HepG2 (cell line): ENCODE results near the gene LSMEM2. TPM values are rescaled to one million over a fixed set of nuclear protein-coding genes. Genes with fewer than 3 reads are reported as not detected.

ENCODE experiments used
- AGO2 ChIP-seq: fragments of 200-400 bp; formaldehyde crosslinking; optimal IDR thresholded peaks from 2 replicates; pipeline ENCODE3; 2017; ENCODE audit warnings: mild to moderate bottlenecking, low read depth, low read length, moderate library complexity
- ATF7 ChIP-seq, 2 experiments: fragments of 450-650 bp in 1 of 2; sonication (generic) in 1 of 2; formaldehyde crosslinking in 1 of 2; IDR thresholded peaks; 2 replicates each; pipeline versions ENCODE4 v1.4.0 to v1.6.1; 2016 to 2020; ENCODE audit warnings: antibody characterized with exemption in 1 of 2, mild to moderate bottlenecking in 1 of 2, missing genetic modification reagents in 1 of 2
- CTCF ChIP-seq: sonication (generic); formaldehyde crosslinking; IDR thresholded peaks from 2 replicates; pipeline ENCODE4 v1.5.0; 2020; ENCODE audit warnings: mild to moderate bottlenecking, missing genetic modification reagents, moderate library complexity
- FUBP1 ChIP-seq: sonication (generic); formaldehyde crosslinking; IDR thresholded peaks from 2 replicates; pipeline ENCODE4 v1.5.1; 2020; ENCODE audit warnings: missing genetic modification reagents, mild to moderate bottlenecking, borderline replicate concordance
- HINFP ChIP-seq: sonication (generic); formaldehyde crosslinking; IDR thresholded peaks from 2 replicates; pipeline ENCODE4 v1.4.0; 2020; ENCODE audit warnings: low read depth, mild to moderate bottlenecking, missing genetic modification reagents
- HNF4G ChIP-seq, 2 experiments: sonication (generic) in 1 of 2; formaldehyde crosslinking in 1 of 2; IDR thresholded peaks; 2 replicates each; pipeline versions ENCODE4 v1.4.0 to v1.6.1; 2011 to 2020; ENCODE audit warnings: borderline replicate concordance in 2 of 2, low read depth in 2 of 2, mild to moderate bottlenecking in 2 of 2, low read length in 1 of 2, missing genetic modification reagents in 1 of 2, moderate library complexity in 1 of 2
- HNRNPL ChIP-seq: fragments of 200-400 bp; formaldehyde crosslinking; IDR thresholded peaks from 2 replicates; pipeline ENCODE4 v1.6.1; 2017; ENCODE audit warnings: mild to moderate bottlenecking, low read depth, low read length
- IRF2 ChIP-seq: IDR thresholded peaks from 2 replicates; pipeline ENCODE4 v1.6.1; 2018; ENCODE audit warnings: missing genetic modification reagents, missing compliant biosample characterization
- MAZ ChIP-seq, 2 experiments: sonication (generic) in 1 of 2; formaldehyde crosslinking in 1 of 2; IDR thresholded peaks; 2 replicates each; pipeline versions ENCODE4 v1.5.0 to v1.6.1; 2012 to 2020; ENCODE audit warnings: low read depth in 2 of 2, mild to moderate bottlenecking in 2 of 2, borderline replicate concordance in 1 of 2, improper control_type of control experiment in 1 of 2, low read length in 1 of 2, missing genetic modification reagents in 1 of 2, moderate library complexity in 1 of 2
- RAD21 ChIP-seq: fragments of 450-650 bp; formaldehyde crosslinking; IDR thresholded peaks from 2 replicates; pipeline ENCODE4 v1.5.0; 2020; ENCODE audit warnings: mild to moderate bottlenecking
- STAG1 ChIP-seq: sonication (generic); formaldehyde crosslinking; IDR thresholded peaks from 2 replicates; pipeline ENCODE4 v1.4.0; 2020; ENCODE audit warnings: missing genetic modification reagents
- STAT5B ChIP-seq: sonication (generic); formaldehyde crosslinking; IDR thresholded peaks from 2 replicates; pipeline ENCODE4 v1.4.0; 2020; ENCODE audit warnings: missing genetic modification reagents
- TBX2 ChIP-seq: sonication (generic); formaldehyde crosslinking; IDR thresholded peaks from 2 replicates; pipeline ENCODE4 v1.5.0; 2020; ENCODE audit warnings: missing genetic modification reagents, mild to moderate bottlenecking, borderline replicate concordance
- ZBTB25 ChIP-seq: IDR thresholded peaks from 2 replicates; pipeline ENCODE4 v1.6.1; 2018; ENCODE audit warnings: missing genetic modification reagents
- ZNF772 ChIP-seq: sonication (generic); formaldehyde crosslinking; IDR thresholded peaks from 2 replicates; pipeline ENCODE4 v1.5.0; 2020; ENCODE audit warnings: mild to moderate bottlenecking, missing genetic modification reagents
- ZNF776 ChIP-seq: sonication (generic); formaldehyde crosslinking; IDR thresholded peaks from 2 replicates; pipeline ENCODE4 v1.4.0; 2020; ENCODE audit warnings: mild to moderate bottlenecking, missing genetic modification reagents
- polyA plus RNA-seq, 8 experiments: library from polyadenylated mRNA; depleted of rRNA in 3 of 8; stranded (reverse) in 7 of 8; unstranded in 1 of 8; fragments of >200 nt; fragmentation: Illumina TruSeq in 4 of 8; extraction: Trizol in 4 of 8; gene quantifications; 2 replicates each; pipeline versions ENCODE4 v1.2.1 to v1.2.3, GENCODE V29; 2011 to 2016; ENCODE audit warnings: low read depth in 4 of 8, missing spikeins in 1 of 8, mixed read lengths in 1 of 8; ENCODE audit not compliant: insufficient read depth in 1 of 8
- total RNA-seq, 5 experiments: library from RNA; depleted of rRNA; stranded (reverse); fragments of >200 nt; fragmentation: Illumina TruSeq; extraction: Trizol; gene quantifications; 2 replicates each; pipeline ENCODE4 v1.2.3, GENCODE V29; 2016; ENCODE audit warnings: low read depth in 1 of 5
- TF ChIP-seq, protein P1 (sequence below): IDR thresholded peaks from 2 replicates; pipeline ENCODE4 v1.6.1; 2016; ENCODE audit warnings: low read depth, control low read depth

Gene LSMEM2
- total and polyA plus RNA-seq, 2 of the 13 experiments (the other 11 are each of a cell fraction or from before 2014, with no cell fraction given), result 0.07 to 0.41 TPM

GRCh38 chr3:50274371-50275104 lies 4.3 kb upstream of the LSMEM2 start (continued):
- 0 out of 2 replicates have a peak, but pooled peaks have one; percentile 24 for TF ChIP-seq MAZ (IDR thresholded peaks at IDR 0.05; ENCODE audit: borderline replicate concordance, low read depth, low read length)
- TF ChIP-seq MAZ (CRISPR knock-in tag; IDR thresholded peaks at IDR 0.05; ENCODE audit: low read depth), result no peak
- no peak for TF ChIP-seq ZNF772 (CRISPR knock-in tag)
- peak; percentile 66 for TF ChIP-seq CTCF
- TF ChIP-seq ATF7 (IDR thresholded peaks at IDR 0.05), result peak; percentile 72
- TF ChIP-seq ATF7 (CRISPR knock-in tag; IDR thresholded peaks at IDR 0.05), result no peak
- no peak for TF ChIP-seq TBX2 (CRISPR knock-in tag)
- TF ChIP-seq FUBP1 (CRISPR knock-in tag), result no peak
- no peak for TF ChIP-seq ZBTB25 (CRISPR knock-in tag)
- peak; percentile 50 for TF ChIP-seq RAD21 (CRISPR knock-in tag)
- 0 out of 2 replicates have a peak, but pooled peaks have one; percentile 15 for TF ChIP-seq HNF4G (IDR thresholded peaks at IDR 0.05; ENCODE audit: borderline replicate concordance, low read depth, low read length)
- TF ChIP-seq HNF4G (CRISPR knock-in tag; IDR thresholded peaks at IDR 0.05; ENCODE audit: borderline replicate concordance, low read depth), result no peak
- TF ChIP-seq AGO2, result no peak
- TF ChIP-seq HNRNPL, result 0 out of 2 replicates have a peak, but pooled peaks have one; percentile 3
- TF ChIP-seq, protein P1, sequence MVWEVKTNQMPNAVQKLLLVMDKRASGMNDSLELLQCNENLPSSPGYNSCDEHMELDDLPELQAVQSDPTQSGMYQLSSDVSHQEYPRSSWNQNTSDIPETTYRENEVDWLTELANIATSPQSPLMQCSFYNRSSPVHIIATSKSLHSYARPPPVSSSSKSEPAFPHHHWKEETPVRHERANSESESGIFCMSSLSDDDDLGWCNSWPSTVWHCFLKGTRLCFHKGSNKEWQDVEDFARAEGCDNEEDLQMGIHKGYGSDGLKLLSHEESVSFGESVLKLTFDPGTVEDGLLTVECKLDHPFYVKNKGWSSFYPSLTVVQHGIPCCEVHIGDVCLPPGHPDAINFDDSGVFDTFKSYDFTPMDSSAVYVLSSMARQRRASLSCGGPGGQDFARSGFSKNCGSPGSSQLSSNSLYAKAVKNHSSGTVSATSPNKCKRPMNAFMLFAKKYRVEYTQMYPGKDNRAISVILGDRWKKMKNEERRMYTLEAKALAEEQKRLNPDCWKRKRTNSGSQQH (CRISPR knock-in tag), result no peak
- 0 out of 2 replicates have a peak, but pooled peaks have one; percentile 44 for TF ChIP-seq ZNF776
- no peak for TF ChIP-seq STAT5B
- no peak for TF ChIP-seq IRF2 (CRISPR knock-in tag)
- no peak for TF ChIP-seq HINFP (CRISPR knock-in tag)
- peak; percentile 51 for TF ChIP-seq STAG1 (CRISPR knock-in tag)
